ENCODE measurements around the gene SCN1B.
"Not testable (repeated sequence)": the region's sequence is repeated elsewhere in the genome, so short reads cannot be mapped to it uniquely, and the experiment has no call there.

SCN1B gene

GRCh38 chr19:35039881-35040825, 9.9 kb downstream of the SCN1B start:
- no peak for DNase-seq

GRCh38 chr19:35040826-35041547, 10.7 kb downstream of the SCN1B start:
- no peak for DNase-seq

- no peak for DNase-seq
These were observed 11.3 kb downstream of the SCN1B start, which contains the start of gene HPN for GRCh38 chr19:35041548-35042055. TSS of gene HPN (plus strand) at chr19:35041721. CDS start at chr19:35042507, 786 bp downstream.

- no peak for DNase-seq
These were observed 11.9 kb downstream of the SCN1B start for GRCh38 chr19:35042056-35042730.

- DNase-seq, result no peak
These were observed 12.8 kb downstream of the SCN1B start for GRCh38 chr19:35042954-35043604.

GRCh38 chr19:35043906-35044305, 13.6 kb downstream of the SCN1B start:
- DNase-seq, result no peak

- no peak for DNase-seq
These were observed 14.2 kb downstream of the SCN1B start for GRCh38 chr19:35044317-35045117.

- no peak for DNase-seq
These were observed 15.5 kb downstream of the SCN1B start for GRCh38 chr19:35045667-35046300.

GRCh38 chr19:35046461-35046860, 16.2 kb downstream of the SCN1B start:
- DNase-seq, result no peak

- DNase-seq, result no peak
These were observed 18.7 kb downstream of the SCN1B start for GRCh38 chr19:35048911-35049411.

- no peak for DNase-seq
These were observed 19.2 kb downstream of the SCN1B start for GRCh38 chr19:35049456-35049855.

- DNase-seq, result not testable (repeated sequence)
These were observed 20.4 kb downstream of the SCN1B start for GRCh38 chr19:35050662-35051061.

- not testable (repeated sequence) for DNase-seq
These were observed 21.0 kb downstream of the SCN1B start for GRCh38 chr19:35051268-35051667.

- no peak for DNase-seq
These were observed 21.5 kb downstream of the SCN1B start for GRCh38 chr19:35051796-35052195.

- DNase-seq, result no peak
These were observed 22.4 kb downstream of the SCN1B start for GRCh38 chr19:35052599-35053190.

GRCh38 chr19:35053667-35054293, 23.5 kb downstream of the SCN1B start:
- no peak for DNase-seq

- no peak for DNase-seq
These were observed 24.4 kb downstream of the SCN1B start for GRCh38 chr19:35054626-35055025.

- no peak for DNase-seq
These were observed 25.5 kb downstream of the SCN1B start for GRCh38 chr19:35055715-35056179.

GRCh38 chr19:35056513-35057063, 26.3 kb downstream of the SCN1B start:
- DNase-seq, result no peak
